GM19395 (cell line): ENCODE results near the gene ATXN7L1.
"Not testable (repeated sequence)": the region's sequence is repeated elsewhere in the genome, so short reads cannot be mapped to it uniquely, and the experiment has no call there.

ENCODE experiments used
- ATAC-seq: cut with Tn5 transposase; IDR thresholded peaks from one replicate; pipeline ENCODE4 v1.9.1; 2021; ENCODE audit warnings: mild to moderate bottlenecking, moderate library complexity; ENCODE audit not compliant: unreplicated experiment

The ATXN7L1 gene

DNA sequence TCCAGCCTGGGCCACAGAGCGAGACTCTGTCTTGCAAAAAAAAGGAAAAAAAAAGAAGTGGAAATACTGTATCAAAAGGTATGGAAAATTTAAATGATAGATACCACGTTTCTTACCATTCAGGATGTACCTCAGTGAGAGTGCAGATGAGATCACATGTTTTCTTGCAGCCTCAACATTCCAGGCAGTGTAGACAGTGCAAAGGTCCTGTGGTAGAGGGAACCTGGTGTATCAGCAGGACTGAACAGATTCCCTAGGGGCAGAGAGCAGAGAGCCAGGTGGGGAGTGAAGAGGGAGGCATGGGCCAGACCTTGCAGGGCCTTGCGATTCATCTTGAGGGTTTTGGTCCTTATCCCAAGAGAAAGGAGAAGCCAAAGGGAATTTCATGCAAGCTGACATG is 17.7 kb upstream of the ATXN7L1 start:
- ATAC-seq: no peak

DNA sequence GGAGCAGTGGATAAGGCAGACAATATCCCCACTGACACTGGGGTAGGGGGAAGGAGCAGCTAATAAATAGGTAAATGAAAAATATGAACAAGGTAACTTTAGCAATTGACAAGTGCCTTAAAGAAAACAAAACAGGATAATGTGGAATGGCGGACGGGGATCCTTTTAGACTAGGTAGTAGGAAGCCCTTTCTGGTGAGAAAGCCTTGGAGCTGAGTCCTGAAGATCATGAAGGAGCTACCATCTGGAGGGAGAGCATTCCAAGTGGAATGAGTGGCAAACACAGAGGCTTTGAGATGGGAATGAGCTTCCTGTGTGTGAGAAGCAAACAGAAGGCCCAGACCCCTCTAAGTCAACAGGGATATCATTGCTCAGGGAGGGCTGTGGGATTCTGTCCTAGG is 16.0 kb upstream of the ATXN7L1 start:
- no peak for ATAC-seq

DNA sequence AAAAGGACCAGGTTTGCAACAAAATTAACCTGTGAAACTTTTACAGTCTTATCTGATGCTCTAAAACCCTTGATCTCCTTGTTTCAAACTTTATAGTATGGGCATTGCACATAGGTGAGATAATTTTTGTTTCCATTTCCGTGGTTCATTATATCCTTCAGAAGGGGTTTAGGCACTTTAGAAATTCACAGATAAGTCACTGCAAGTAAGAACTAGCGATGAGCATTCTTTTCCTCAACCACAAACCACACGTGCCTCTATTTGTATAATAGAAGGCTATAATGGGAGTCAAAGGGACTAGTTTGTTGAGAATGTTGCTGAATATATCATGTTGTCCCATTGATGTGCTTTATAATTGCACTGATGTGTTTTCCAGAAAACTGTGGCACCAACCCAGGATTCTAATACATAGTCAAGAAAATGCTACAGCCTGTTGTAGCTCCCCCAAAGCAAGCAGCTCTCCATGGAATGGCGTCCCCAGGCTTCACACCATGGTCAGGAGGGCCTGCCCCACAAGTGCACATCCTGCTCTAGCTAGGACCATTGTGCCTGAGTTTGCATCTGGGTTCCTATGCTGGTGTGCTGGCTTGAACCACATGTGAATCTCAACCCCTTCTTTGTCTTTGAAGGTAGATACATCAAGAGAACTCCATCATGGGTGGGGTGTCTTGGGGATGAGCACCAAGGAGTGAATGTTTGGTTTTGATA is 14.0 kb upstream of the ATXN7L1 start:
- ATAC-seq: no peak

DNA sequence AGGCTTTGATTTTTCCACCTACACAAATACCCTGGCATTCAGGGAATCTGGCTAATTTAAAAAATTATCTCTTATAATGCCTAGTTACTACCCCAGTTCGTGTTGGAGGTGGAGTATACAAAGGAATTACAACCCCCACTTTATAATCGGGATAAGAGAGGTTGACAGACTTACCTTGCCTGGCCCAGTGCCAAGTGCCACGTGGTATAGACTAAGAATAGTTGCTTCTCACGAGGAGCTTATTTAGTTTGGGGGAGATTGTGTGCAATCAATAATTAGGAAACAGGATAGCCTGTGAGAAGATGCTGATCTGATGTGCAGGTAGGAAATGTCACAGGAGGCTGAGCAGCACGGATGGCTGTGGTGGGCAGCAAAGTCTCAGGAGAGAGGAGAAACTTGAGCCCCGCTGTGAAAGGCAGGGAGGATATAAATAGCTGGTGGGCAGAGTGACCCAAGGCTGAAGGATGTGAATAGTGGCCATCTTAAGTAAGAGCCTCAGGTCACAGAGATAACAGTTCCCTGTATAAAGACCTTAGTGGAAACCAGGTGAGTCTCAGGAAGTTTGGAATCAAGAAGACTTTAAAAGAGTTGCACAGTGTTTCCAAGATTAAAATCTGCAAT is 11.3 kb upstream of the ATXN7L1 start:
- ATAC-seq: no peak

DNA sequence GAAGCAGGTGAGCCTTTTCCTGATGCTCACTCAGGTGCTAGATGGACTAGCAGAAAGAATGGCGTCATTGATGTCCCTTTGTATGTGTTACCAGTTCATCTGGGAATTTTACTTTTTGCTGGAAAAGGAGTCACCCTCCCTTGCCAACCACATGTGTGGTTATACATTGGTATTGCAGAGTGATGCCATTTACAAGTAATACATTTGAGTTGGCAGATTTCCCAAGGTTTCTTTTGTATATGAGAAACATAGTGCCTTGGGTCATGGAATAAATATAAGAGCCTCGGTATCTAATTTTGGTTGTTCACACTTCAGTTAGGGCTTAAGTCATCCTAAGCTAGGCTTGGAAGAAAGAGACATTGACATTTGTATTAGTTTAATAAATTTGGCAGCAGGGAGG is 10.4 kb upstream of the ATXN7L1 start:
- ATAC-seq: no peak

DNA sequence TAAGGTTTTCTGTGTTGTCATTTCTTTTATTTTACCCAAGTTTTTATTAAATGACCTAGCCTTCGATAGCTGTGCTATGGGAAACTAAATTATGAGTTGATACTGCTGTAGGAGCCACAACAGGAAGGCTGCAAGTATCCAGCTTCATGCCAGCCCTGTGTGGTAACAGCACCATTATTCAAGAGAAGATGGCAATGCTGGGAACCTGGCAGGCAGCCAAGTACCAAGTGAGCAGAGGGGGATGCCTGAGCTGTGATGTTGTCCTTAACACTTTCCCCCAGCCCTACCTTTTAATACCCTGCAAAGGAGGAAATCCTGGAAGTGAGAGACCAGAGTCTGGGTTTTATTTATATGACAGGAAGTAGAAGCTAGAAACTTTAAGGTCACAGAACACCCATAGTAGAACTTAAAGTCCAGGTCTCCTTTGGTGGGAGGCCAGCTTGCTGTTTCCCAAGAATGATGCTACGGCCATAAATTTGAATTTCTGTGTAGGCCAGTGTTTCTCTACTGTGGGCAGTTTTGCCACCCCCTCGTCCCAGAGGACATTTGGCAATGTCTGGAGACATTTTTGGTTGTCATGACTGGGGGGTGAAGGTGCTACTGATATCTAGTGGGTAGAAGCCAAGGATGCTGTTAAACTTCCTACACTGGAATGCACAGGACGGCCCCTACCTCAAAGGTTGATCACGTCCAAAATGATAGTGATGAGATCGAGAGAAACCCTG is 9.2 kb upstream of the ATXN7L1 start:
- ATAC-seq: no peak

DNA sequence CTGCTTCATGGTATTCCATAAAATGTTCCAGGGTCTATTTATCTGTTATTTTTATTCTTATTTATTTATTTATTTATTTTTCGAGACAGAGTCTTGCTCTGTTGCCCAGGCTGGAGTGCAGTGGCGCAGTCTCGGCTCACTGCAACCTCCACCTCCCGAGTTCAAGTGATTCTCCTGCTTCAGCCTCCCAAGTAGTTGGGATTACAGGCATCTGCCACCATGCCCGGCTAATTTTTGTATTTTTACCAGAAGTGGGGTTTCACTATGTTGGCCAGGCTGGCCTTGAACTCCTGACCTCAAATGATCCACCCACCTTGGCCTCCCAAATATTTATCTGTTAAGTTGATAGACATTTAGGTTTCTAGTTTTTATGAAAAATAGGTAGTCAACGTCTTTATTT is 6.8 kb upstream of the ATXN7L1 start:
- not testable (repeated sequence) for ATAC-seq

DNA sequence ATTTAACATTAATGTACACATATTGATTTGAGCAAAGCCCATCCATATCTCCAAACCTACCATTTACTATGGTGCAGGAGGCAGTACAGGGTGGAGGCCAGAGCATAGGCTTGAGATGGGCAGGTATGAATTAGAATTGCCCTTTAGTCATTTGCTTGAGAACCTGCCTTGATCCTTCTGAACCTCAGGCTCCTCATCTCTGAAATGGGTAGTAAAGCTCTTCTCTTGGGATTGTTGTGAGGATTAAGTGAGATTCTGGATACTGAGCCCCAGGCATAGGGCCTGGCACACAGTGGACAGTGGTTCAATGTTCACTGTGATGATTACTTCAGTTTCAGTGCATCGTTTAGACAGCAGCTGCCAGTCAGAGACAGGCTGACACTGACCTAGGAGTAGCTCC is 5.0 kb upstream of the ATXN7L1 start:
- no peak for ATAC-seq

DNA sequence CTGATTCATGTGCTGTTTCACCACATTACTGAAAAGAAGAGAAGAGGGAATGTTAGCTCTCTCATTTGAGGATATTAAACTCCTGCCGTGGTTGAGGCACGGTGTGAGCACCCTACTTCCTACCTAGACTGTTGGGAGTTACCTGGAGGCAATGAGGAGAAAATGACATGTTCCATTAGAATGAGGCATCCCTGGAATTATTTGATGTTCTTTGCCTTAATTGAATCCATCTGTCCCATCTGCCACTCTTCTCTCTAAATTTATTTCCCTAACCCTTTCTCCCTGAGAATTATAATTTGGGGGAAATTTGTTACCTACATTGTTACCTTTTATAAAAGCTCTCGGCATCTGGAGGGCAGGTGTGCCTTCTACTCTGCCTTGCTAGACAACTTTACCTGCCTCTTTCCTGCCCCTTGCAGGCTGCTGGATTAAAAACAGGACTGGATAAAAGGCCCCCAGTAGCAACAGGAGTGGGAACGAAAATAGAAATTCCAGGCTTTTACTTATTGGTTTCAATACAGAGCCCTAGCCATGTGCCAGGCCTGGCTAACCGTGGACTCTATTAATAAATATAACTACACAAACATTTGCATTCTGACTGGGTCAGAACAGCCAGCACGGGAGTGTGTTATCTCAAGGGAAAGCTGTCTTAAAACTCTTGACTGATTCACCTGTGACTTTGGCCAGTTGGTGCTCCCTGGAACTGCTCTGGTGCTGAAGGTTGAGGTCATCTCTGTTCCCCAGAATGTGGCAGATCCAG is 4.4 kb upstream of the ATXN7L1 start:
- ATAC-seq: no peak

DNA sequence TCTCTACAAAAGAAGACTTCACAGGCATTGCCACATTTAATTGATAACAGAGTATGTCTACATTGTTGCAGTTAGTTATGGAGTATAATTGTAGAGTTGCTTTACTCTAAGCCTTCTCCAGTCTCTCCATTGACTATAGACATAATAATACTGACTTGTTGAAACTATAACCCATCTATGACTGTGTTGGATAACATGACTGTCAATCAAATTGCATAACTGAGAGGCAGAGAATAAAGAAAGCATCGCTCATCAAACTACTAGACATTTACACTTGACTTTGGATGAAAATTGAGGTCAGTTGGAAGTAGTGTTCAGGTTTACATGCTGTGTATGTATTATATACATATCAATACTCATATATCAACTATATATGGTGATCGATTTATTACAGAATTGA is 3.4 kb upstream of the ATXN7L1 start:
- no peak for ATAC-seq

DNA sequence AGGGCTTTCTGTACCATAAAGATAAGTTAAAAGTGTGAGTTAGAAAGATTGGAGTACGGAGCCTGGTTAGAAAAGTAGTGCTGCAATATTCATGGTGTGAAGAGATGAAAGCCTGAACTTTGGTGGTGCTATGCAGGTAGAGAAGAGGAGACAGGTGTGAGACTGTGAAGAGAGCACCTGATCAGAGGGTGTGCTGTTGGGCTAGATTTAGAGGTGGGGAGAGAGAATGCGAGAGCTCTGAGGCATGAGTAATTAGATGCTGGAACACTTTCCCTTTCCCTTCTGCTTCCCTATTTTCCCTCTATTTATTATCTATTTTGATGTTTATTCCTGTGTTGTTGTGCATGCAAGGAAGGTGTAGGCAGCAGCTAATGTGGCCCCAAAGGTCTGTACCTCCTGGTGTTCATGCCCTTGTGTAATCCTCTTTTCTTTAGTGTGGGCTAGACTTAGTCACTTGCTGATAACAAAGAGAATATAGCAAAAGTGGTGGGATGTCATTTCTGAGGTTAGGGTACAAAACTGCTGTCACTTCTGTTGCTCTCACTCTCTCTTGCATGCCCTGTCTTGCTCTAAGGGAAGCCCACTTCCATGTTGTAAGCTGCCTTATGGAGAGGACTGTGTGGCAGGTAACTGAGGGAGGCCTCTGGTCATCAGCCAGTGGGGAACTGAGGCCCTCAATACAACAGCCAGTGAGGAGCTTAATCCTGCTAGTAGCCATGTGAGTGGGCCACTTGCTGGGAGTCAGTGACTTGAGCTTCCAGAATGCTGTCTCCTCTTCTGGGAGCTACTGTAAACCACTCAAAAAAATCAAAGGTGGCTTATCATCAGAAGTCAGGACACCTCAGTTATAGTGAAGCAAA is 2.6 kb upstream of the ATXN7L1 start:
- no peak for ATAC-seq

DNA sequence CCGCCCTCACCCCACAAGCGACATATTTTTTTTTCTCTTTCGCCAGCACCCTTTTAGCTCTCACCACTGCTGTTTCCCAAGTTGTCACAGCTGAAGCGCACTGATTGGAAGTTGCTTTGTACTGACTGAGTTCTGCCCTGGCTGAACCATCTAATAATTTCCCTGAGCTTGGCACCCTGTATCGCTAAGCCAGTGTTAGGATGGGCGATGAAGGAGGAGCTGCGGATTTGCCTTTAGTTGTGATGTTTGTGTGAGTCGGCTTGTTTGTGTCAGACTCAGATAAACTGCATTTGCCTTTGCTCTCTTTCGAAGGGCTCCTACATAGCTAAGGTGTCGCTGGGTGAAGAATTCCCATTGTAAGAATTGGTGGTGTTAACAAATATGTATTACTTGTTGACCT is 1.3 kb upstream of the ATXN7L1 start:
- no peak for ATAC-seq

DNA sequence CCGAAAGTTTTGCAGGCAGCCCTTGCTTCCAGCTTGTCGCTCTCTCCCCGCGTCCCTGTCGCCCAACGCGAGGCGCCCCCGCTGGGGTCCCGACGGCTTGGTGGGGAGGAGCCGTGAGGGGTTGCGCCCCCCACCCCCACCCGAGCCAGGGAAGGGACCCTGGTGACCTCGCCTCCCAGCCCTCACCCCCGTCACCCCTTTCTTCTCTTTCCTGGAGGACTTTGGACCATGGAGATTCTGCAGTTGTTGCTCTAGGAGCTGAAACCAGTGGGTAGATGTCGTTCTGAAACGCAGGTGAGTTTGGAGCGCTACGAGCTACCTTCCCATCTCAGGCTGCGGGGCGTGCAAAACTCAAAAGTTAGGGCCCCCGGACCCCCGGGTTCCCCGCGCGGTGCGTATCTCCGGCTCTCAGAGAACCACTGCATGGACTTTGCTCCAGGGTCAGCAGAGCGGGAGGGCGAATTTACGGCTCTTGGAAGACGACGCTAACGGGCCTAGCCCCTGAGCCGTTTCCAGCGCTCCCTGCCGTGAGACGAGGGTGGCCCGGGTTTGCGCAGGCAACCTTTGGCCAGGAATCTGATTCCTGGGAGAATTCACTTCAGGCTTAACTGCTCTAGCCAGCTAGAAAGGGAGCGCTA is 684 bp upstream of the ATXN7L1 start:
- ATAC-seq: no peak

DNA sequence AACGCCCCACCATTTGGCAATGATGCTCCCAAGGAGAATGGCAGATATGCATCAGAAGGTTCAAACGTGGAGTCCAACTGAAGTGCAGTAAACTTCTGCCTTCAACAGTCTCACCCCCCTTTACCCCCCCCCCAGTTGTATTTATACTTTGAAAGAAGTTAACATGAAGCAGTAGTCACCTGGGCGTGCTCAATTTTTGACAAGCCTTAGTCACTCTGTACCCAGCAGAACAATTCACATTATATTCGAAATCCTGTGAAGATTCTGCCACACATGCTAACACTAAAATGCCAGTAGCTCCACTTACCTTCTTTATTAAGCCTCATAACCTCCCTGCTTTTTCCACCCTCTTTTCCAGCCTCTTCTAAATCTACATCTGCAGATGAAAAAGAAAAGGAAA is 894 bp downstream of the ATXN7L1 start:
- no peak for ATAC-seq

DNA sequence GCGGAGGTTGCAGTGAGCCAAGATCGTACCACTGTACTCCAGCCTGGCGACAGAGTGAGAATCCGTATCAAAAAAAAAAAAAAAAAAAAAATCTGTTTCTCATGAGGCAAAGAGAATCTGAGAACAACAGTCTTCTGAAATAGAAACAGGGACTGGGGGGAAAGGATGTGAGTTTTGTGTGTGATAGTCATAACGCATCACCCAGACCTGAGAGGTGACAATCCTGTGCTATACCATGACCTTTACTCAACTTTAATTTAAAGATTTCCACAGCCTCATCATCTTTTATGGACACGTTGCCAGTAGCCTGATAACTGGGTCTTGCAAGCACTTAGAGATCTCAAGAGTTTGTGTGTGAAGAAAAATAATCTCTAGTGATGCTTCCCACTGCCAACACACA is 2.3 kb downstream of the ATXN7L1 start:
- no peak for ATAC-seq

DNA sequence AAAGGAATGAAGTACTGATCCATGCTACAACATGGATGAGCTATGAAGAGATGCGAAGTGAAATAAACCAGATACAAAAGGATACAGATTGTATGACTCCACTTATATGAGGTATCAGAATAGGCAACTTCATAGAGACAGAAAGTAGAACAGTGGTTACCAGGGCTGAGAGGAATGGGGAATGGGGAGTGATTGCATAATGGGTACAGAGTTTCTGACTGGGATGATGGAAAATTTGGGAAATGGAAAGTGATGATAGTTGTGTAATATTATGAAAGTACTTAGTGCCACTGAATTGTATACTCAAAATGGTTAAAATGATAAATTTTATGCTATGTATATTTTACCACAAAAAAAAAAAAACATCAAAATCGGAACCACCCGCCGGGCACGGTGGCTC is 3.9 kb downstream of the ATXN7L1 start:
- ATAC-seq: no peak

DNA sequence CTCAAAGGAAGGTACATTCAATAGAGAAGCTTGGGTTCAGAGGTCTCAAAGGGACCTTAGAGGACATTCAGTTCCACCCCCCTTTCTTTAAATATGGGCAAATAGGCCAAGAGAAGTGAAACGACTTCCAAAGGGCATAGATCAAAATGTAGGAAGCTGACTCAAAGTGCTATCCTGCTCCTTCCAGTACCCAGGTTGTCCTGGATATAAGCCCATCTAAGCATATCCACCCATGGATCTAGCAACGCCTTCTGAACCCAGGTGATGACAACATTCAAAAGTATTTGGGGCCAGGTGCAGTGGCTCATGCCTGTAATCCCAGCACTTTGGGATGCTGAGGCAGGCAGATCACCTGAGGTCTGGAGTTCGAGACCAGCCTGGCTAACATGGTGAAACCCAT is 5.3 kb downstream of the ATXN7L1 start:
- no peak for ATAC-seq

DNA sequence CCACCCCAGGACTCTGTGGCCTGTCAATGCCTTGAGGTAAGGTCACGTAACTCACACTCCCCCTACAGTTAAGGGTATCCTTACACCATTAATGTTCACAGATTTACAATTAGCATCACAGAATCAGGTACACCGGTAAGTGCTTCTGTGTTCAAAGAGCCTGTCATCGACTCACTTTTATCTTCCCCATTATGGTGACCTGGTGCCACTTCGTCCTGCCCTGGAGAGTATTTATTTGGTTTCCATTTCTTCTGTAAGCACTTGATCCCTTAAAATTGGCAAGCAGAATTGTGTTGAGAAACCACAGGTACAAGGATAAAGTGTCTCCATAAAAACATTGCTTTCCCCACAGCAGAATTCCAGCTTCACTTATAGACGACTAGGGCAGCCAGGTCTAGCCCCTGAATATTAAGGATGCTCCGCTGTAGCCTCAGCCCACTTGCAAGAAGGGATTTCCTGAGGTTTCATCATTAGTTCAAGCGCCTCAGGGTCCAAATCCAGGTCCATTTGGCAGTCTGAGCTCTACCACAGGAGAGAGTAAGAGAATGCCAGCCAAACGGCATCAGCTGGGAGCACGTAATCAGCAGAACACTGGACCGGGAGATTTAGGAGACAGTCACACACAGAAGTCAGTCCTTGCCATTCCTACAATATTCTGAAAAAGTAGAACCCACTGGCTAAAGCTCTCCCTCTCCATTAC is 10.1 kb downstream of the ATXN7L1 start:
- ATAC-seq: no peak

DNA sequence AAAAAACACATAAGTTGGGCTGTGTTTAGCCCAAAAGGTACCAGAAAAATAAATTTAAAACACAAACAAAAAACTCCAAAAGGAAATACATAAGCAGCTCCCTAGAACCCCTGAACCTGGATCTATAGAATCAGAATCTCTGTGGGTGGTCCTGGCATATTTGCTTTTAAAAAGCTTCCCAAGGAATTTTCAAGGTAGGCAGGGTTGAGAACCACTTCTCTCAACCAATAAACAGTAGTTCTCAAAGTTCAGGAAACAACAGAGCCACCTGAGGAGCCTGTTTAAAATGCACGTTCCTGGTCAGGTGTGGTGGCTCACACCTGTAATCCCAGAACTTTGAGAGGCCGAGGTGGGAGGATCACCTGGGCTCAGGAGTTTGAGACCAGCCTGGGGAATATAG is 12.5 kb downstream of the ATXN7L1 start:
- no peak for ATAC-seq

DNA sequence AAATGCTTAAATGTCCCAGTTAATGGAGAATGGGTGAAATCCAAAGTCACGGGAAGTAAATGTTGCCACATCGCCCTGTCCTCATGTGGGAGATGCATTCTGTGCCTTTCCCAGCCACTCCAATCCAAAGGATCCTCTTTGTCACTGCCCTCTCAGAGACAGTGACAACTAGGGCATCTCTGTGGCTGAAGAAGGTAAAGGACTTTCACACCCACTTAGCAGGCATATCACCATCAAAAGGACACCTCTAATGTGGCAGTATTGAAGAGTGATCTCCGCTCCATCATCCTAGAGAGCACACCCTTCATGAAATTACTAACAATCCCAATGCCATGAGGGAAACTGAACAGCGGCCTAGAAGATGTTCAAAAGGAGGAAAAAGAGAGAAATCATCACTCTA is 13.6 kb downstream of the ATXN7L1 start:
- no peak for ATAC-seq
